IPS-18a (cell line): ENCODE results near the gene ATF5.
A peak's percentile ranks its signal among the peaks of the same experiment; 100 is the strongest.

Experiments used
- H3K27ac ChIP-seq: one replicate; pipeline ENCODE4 v1.5.1; 2013; ENCODE audit warnings: low read length
- H3K27me3 ChIP-seq: one replicate; pipeline ENCODE4 v1.6.1; 2013; ENCODE audit warnings: mild to moderate bottlenecking, low read length; ENCODE audit not compliant: control insufficient read depth, insufficient read depth
- H3K36me3 ChIP-seq: one replicate; pipeline ENCODE4 v1.6.1; 2013; ENCODE audit warnings: low read depth, low read length; ENCODE audit not compliant: control insufficient read depth
- H3K4me1 ChIP-seq: one replicate; pipeline ENCODE4 v1.6.1; 2013; ENCODE audit warnings: low read depth, low read length; ENCODE audit not compliant: control insufficient read depth
- H3K4me3 ChIP-seq: one replicate; pipeline ENCODE4 v1.5.1; 2013; ENCODE audit warnings: low read length
- H3K9ac ChIP-seq: one replicate; pipeline ENCODE4 v1.6.1; 2013; ENCODE audit warnings: mild to moderate bottlenecking, low read length, moderate library complexity
- H3K9me3 ChIP-seq: one replicate; pipeline ENCODE4 v1.6.1; 2013; ENCODE audit warnings: low read depth, low read length; ENCODE audit not compliant: control insufficient read depth

Gene ATF5

DNA sequence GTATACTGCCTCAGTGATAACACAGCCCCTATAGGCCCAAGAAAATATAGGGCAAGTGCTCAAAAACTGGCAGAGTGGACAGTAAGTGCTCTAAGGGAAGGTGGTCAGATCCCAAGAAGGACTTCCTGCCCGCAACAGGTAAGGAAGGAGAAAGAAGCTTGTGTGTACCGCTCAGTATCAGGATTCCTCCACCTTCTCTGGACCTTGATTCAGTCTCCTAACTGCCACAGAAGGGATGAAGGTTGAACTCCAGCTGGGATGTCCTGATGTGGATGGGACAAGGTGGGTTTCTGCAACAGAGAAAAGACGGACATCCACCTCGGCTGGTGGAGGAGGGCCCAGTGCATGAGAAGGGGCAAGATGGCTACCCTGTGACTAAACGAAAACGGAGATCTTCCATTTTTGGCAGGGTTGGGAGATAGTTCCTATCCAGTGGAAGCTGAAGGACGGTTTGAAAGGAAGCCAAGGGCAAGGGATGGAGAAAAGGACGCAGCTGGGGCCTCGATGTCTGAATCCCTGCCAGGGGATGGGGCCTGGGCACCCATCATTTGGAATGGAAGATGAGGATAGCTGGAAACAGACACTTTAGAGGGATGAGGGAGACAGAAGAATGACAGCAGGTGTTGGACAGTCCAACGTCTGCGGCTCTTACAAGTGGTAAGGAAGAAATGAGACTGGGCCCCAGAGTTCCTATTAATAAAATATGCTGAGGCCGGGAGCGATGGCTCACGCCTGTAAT, 1.3 kb upstream of the ATF5 start:
- Histone ChIP-seq H3K36me3 (peaks cover 38% of the 10 kb centered on the region), H3K27ac (no peak overlapping the region), H3K9me3 (no peaks in the 10 kb centered on the region), H3K4me1 (peaks cover 6% of the 10 kb centered on the region), H3K27me3 (no peaks in the 10 kb centered on the region), H3K4me3 (peak overlapping the region; percentile 87), H3K9ac (no peak overlapping the region)

DNA sequence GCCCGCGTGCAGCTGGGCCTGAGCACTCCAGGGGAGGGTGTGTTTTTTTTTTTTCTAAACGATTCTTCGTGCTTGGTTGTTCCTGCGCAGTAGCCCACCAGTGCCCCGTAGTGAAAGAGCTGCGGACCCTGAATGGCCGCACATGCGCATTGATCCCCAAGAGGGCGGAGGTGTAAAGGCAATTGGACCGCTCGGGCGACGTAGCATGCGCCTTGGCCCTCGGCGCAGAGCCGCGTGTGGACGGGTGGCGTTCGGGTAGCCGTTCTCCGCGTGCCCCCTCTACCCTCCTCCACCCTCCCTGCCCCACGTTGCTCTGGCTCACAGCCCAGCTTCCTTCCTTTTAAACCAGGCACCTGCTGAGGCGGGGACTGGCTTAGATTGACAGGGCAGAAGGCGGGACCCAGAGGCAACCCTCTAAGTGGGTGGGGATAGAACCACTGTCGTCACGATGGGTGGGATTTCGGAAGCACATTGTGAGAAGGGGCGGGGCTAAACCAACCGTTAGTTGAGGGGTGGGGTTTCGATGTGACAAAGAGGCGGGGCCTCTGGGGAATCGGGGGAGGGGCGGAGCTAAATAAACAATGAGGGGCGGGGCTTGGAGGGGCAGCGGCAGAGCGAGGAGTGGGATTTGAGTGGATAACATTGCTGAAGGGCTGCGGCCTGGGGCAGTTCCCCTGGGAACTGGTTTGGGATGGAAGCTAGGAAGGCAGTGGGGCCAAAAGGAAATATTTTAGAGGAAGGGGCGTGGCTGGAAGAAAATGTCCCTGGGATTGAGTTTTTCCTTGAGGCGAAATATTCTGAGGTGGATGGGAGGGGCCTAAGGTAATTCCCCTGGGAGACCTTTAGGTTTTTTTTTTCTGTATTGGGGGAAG, 842 bp downstream of the ATF5 start:
- Histone ChIP-seq H3K36me3 (peaks cover 23% of the 10 kb centered on the region), H3K27me3 (no peaks in the 10 kb centered on the region), H3K4me1 (peaks cover 6% of the 10 kb centered on the region), H3K9ac (peak overlapping the region; percentile 99), H3K27ac (peak overlapping the region; percentile 97), H3K9me3 (no peaks in the 10 kb centered on the region), H3K4me3 (peak overlapping the region; percentile 87)

DNA sequence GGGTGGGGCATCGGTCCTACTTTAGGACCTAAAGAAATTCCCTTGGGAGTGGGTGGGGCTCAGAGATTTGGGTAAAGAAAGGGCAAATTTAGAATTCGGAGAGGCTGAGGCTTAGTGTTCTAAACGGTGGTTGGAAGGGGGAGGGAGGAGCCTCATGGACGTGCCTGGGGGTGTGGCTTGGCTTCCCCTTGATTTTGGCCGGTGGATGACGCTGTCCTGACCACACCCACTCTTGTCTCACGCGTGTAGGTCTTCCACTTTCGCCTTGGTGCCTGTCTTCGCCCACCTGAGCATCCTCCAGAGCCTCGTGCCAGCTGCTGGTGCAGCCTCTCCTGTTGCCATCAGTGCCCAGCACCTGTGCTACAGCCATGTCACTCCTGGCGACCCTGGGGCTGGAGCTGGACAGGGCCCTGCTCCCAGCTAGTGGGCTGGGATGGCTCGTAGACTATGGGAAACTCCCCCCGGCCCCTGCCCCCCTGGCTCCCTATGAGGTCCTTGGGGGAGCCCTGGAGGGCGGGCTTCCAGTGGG, 1.5 kb downstream of the ATF5 start:
- H3K36me3 ChIP-seq = peaks cover 20% of the 10 kb centered on the region
- no peak overlapping the region for H3K27ac ChIP-seq
- no peaks in the 10 kb centered on the region for H3K27me3 ChIP-seq
- H3K4me3 ChIP-seq = peak overlapping the region; percentile 87
- H3K9me3 ChIP-seq = no peaks in the 10 kb centered on the region
- H3K9ac ChIP-seq = peak overlapping the region; percentile 51
- peaks cover 6% of the 10 kb centered on the region for H3K4me1 ChIP-seq

DNA sequence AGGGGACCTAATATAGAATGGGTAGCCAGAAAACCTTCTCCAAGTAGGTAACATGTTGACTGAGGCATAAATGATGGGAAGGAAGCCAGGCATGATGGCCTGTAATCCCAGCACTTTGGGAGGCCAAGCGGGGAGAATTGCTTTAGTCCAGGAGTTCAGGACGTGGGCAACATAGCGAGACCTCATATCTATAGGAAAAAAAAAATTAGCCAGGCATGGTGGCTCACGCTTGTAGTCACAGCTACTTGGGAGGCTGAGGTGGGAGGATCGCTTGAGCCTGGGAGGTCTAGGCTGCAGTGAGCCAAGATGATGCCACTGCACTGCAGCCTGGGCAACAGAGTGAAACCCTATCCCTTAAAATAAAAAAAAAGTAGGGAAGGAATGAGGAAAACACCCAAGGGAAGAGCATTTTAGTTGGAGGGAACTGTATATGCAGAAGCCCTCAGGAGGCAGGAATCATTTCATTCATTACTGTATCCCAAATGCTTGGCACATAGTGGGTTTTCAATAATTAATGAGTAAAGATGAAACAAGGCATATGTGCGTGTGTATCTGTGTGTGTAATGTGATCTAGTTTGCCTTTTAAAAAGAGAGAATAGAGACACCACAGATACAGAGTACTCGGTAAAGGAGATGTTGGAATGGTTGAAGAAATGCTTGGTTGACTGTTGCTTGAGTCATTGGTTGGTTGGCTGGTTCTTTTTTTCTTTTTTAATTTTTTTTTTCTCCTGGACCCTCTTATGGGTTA, 2.5 kb downstream of the ATF5 start:
- H3K9ac ChIP-seq = no peak overlapping the region
- H3K9me3 ChIP-seq = no peaks in the 10 kb centered on the region
- no peaks in the 10 kb centered on the region for H3K27me3 ChIP-seq
- no peak overlapping the region for H3K4me3 ChIP-seq
- no peak overlapping the region for H3K27ac ChIP-seq
- peaks cover 6% of the 10 kb centered on the region for H3K4me1 ChIP-seq
- H3K36me3 ChIP-seq = peaks cover 13% of the 10 kb centered on the region

DNA sequence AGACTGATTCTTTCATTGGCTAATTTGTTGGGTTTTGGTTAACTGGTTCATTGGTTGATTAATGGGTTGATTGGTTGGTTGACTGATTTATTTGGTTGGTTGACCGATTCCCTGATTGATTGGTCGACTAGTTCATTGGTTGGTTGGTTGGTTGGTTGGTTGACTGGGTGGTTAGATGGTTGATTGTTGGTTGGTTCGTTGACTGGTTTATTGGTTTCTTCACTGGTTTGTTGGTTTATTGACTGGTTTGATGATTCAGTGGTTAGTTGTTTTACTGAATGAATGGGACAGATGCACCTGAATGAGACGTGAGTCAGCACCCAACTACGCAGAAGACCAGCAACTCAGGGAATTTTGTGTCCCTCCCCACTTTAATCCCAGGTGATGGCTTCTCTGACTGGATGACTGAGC, 3.0 kb downstream of the ATF5 start:
- H3K4me3 ChIP-seq = no peak overlapping the region
- H3K9me3 ChIP-seq = no peaks in the 10 kb centered on the region
- no peak overlapping the region for H3K27ac ChIP-seq
- H3K36me3 ChIP-seq = peaks cover 7% of the 10 kb centered on the region
- no peak overlapping the region for H3K9ac ChIP-seq
- no peaks in the 10 kb centered on the region for H3K27me3 ChIP-seq
- peaks cover 6% of the 10 kb centered on the region for H3K4me1 ChIP-seq

DNA sequence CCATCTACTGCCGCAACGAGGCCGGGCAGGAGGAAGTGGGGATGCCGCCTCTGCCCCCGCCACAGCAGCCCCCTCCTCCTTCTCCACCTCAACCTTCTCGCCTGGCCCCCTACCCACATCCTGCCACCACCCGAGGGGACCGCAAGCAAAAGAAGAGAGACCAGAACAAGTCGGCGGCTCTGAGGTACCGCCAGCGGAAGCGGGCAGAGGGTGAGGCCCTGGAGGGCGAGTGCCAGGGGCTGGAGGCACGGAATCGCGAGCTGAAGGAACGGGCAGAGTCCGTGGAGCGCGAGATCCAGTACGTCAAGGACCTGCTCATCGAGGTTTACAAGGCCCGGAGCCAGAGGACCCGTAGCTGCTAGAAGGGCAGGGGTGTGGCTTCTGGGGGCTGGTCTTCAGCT, 3.7 kb downstream of the ATF5 start:
- no peaks in the 10 kb centered on the region for H3K27me3 ChIP-seq
- H3K27ac ChIP-seq = no peak overlapping the region
- no peak overlapping the region for H3K4me3 ChIP-seq
- no peaks in the 10 kb centered on the region for H3K9me3 ChIP-seq
- H3K36me3 ChIP-seq = peaks cover under 1% of the 10 kb centered on the region
- no peak overlapping the region for H3K9ac ChIP-seq
- peaks cover 2% of the 10 kb centered on the region for H3K4me1 ChIP-seq

DNA sequence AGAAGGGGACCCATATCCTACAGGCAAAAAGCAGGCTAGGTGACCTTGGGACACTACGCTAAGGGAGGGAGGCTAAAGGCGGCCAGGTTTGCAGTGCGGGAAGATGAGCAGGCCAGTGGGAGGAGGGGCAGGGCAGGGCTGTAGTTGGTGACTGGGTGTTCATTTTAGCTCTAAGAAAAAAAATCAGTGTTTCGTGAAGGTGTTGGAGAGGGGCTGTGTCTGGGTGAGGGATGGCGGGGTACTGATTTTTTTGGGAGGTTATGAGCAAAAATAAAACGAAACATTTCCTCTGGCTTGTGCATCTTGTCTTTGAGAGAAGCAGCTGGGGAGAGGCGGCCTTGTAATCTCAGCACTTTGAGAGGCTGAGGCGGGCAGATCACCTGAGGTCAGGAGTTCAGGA, 4.6 kb downstream of the ATF5 start:
- Histone ChIP-seq H3K27me3 (no peaks in the 10 kb centered on the region), H3K4me1 (no peaks in the 10 kb centered on the region), H3K9ac (no peak overlapping the region), H3K9me3 (no peaks in the 10 kb centered on the region), H3K36me3 (no peaks in the 10 kb centered on the region), H3K4me3 (no peak overlapping the region), H3K27ac (no peak overlapping the region)

DNA sequence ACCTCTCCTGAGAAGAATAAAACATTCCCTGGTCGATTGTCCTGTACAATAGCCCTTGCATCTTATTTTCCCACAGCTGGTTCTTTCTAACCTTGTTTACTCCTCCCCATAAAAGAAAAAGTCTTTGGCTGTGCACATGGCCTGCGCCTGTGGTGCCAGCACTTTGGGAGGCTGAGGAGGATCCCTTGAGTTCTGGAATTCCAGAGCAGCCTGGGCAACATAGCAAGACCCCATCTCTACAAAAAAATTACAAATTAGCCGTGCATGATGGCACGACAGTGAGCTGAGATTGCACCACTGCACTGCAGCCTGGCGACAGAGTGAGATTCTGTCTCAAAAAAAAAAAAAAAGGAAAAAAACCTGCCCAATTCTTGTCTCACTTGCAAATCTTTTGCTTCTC, 7.5 kb downstream of the ATF5 start:
- Histone ChIP-seq H3K9me3 (no peaks in the 10 kb centered on the region), H3K9ac (no peak overlapping the region), H3K4me3 (no peak overlapping the region), H3K27ac (no peak overlapping the region), H3K27me3 (no peaks in the 10 kb centered on the region), H3K4me1 (no peaks in the 10 kb centered on the region), H3K36me3 (no peaks in the 10 kb centered on the region)

DNA sequence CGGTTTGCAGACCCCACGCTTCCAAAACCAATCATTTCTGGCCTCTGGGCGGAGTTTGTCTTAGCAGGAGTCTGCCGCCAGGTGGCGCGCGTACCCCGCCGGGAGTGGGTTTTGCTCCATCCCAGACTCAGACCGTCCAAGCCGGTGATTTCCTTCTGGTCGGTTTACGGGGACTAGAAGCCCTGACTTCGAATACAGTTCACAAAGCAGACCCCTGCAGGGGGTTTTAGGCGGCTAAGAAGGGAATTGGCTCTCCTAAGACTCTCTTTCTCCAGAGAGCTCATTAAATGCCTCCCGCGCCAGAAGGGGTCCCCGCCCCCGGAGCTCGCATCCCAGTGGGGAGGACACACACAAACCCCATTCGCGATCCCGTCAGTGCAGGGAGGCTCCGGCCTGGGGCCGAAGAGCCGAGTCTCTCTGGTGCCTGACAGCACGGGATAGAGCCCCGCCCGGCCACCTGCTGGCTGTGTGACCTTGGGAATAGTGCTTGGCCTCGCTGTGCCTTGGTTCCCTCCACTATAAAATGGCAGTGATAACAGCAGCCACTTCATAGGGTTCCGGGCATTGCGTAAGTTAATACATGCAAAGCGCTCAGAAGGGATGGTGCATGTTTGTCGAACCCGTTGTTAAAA, 8.9 kb downstream of the ATF5 start:
- H3K9ac ChIP-seq = no peak overlapping the region
- H3K4me3 ChIP-seq = peak overlapping the region; percentile 38
- no peaks in the 10 kb centered on the region for H3K27me3 ChIP-seq
- H3K9me3 ChIP-seq = no peaks in the 10 kb centered on the region
- H3K27ac ChIP-seq = no peak overlapping the region
- H3K36me3 ChIP-seq = no peaks in the 10 kb centered on the region
- no peaks in the 10 kb centered on the region for H3K4me1 ChIP-seq

DNA sequence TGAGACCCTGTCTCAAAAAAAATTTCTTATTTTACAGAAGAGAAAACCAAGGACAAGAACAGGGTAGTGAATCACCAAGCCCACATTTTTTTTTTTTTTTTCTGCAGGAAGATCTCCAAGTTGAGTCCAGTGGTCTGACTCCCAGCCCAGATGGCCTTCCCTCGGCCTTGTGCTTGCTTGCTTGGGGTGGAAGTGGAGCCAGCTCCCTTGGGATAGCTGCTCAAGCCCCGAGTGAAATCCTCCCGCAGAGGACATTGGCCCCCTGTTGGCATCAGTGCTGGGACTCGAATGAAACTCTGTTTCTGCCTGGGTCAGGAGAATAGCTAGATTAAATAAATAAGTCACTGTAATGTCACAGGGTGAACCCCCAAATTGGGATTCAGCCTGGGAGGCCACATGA, 9.7 kb downstream of the ATF5 start:
- H3K36me3 ChIP-seq = no peaks in the 10 kb centered on the region
- no peaks in the 10 kb centered on the region for H3K9me3 ChIP-seq
- H3K27me3 ChIP-seq = no peaks in the 10 kb centered on the region
- H3K9ac ChIP-seq = no peak overlapping the region
- H3K4me1 ChIP-seq = no peaks in the 10 kb centered on the region
- no peak overlapping the region for H3K27ac ChIP-seq
- no peak overlapping the region for H3K4me3 ChIP-seq
